Left renal pelvis (tissue), 4 donors: ENCODE results near the gene REEP6. TPM values are rescaled to one million over a fixed set of nuclear protein-coding genes. Genes with fewer than 3 reads are reported as not detected.
"Not testable (repeated sequence)": the region's sequence is repeated elsewhere in the genome, so short reads cannot be mapped to it uniquely, and the experiment has no call there.

Source experiments
- DNase-seq, 4 donors: peaks; one replicate each; pipeline ENCODE4 v3.0.0-alpha.2; 2013; ENCODE audit warnings: low read depth in 4 of 4, low spot score in 3 of 4
- polyA plus RNA-seq, 4 donors: library from polyadenylated mRNA; unstranded; fragments of 120-200 nt; gene quantifications; one replicate each; pipeline ENCODE4 v1.2.1, GENCODE V29; 2013; ENCODE audit not compliant: insufficient read length in 4 of 4

REEP6 gene
- polyA plus RNA-seq, 4 donors: 2.2 to 23.5 (median 14.0) TPM

DNA sequence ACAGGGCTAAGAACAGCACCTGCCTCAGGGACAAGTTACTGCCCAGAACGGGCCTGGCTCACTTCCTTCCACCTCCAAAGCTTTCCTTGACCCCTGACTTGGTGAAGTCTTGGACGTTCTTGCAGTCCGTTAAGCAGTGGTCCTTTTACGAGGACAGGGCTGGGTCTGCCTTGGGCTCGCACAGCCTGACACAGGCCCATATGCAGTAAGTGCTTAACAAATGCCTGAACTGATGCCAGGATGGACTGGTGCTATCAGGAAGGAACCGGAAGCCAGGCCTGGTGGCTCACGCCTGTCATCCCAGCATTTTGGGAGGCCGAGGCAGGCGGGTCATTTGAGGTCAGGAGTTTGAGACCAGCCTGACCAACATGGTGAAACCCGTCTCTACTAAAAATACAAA lies 31.1 kb downstream of the REEP6 start:
- no peak for DNase-seq

GRCh38 chr19:1522838-1523237 lies 31.9 kb downstream of the REEP6 start:
- no peak for DNase-seq

- DNase-seq: no peak
These were observed 32.7 kb downstream of the REEP6 start, which contains the start of gene PLK5 for GRCh38 chr19:1523412-1524286. Gene PLK5 (plus strand): TSS chr19:1524077. CDS start chr19:1526997, 2,920 bp downstream.

- DNase-seq: no peak
These were observed 33.4 kb downstream of the REEP6 start for GRCh38 chr19:1524287-1524971.

DNA sequence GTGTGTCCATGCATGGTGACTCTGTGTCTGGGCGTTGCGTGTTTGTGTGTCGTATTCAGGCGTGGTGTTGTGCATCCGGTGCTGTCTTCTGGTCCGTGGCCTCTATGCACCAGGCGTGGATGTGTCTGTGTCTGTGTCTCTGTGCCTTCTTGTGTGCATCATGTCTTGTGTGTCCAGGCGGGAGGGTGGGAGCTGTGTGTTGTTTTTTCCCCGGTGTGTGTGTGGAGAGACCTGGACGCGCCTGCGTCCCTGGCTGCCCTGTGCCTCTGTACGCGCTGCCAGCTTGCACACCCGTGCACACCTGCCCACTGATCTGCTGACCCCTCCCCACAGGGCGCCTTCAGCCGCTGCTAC lies 34.0 kb downstream of the REEP6 start:
- no peak for DNase-seq

DNA sequence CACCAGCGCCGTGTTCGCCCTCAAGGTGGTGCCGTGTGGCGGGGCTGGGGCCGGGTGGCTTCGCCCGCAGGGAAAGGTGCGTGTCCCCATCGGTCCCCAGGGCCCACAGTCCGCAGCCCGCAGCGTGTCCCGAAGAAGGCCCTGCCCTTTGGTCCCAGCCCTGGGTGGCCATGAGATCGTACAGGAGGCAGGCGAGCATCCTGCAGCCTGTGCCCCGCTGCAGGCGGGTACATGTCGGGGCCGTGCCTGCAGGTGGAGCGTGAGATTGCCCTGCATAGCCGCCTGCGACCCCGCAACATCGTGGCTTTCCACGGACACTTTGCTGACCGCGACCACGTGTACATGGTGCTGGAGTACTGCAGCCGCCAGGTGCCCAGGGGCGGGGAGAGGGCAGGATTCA lies 34.4 kb downstream of the REEP6 start:
- no peak for DNase-seq

GRCh38 chr19:1526066-1526778 lies 35.2 kb downstream of the REEP6 start:
- DNase-seq: no peak

DNA sequence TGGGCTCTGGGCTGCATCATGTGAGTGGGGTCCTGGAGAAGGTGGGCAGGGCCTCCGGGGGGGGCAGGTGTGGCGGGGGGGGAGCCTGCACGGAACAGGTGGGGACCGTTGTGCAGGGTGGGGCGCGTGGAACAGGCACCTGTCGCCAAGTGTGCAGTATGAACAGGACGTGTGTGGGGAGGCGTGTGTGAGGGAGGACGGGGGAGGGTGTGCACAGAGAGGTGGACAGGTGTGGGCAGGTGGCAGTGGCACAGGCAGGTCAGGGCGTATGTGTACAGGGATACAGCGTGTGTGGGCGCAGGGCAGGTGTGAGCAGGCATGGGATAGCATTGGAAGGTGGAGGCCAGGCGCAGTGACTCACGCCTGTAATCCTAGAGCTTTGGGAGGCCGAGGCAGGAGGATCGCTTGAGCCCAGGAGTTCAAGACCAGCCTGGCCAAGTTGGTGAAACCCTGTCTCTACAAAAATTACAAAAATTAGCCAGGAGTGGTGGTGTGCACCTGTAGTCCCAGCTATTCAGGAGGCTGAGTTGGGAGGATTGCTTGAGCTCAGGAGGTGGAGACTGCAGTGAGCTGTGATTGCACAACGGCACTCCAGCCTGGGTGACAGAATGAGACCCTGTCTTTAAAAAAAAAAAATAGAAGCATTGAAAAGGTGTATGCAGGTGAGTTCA lies 36.1 kb downstream of the REEP6 start:
- no peak for DNase-seq

GRCh38 chr19:1527650-1528309 lies 36.8 kb downstream of the REEP6 start:
- no peak for DNase-seq

- no peak for DNase-seq
These were observed 37.8 kb downstream of the REEP6 start for GRCh38 chr19:1528596-1529429.

DNA sequence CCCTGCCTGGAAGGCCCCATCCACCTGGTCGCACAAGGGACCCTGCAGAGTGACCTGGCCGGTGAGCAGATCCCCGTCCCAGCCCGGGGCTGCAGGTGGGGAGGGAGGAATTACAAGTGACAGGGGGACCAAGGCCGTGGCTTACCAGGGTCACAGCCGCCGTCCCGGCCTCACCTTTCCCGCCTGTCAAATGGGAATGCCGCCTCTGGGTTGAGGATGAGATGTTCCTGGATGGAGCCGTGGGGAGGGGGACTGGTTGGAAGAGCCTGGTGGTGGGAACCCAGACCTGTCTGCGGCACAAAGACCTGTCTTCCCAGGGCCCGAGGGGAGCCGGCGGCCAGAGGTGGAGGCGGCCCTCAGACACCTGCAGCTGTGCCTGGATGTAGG lies 38.4 kb downstream of the REEP6 start:
- no peak for DNase-seq

DNA sequence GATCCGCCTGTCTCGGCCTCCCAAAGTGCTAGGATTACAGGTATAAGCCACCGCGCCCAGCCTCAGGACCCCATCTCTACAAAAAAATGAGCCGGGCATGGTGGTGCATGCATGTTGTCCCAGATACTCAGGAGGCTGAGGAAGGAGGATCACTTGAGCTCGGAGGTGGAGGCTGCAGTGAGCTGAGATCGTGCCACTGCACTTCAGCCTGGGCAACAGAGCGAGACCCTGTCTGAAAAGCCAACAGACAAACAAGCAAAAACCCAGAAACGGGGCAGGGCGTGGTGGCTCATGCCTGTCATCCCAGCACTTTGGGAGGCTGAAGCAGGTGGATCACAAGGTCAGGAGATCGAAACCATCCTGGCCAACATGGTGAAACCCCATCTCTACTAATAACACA lies 39.9 kb downstream of the REEP6 start:
- DNase-seq: not testable (repeated sequence)

DNA sequence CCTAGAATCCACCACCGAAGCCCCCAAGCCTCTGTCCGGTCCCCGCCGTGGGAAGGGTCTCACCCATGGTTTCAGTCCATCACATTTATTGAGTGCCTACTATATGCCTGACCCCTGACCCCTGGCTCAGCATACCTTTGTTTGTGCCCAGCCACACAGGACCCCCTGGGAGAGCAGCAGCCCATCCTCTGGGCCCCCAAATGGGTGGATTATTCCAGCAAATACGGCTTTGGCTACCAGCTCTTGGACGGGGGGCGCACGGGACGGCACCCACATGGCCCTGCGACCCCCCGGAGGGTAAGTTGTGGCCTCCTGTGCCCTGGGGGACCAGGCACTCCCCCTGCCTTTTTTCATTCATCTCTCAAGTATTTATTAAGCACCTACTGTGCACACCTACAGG lies 40.6 kb downstream of the REEP6 start:
- DNase-seq: no peak

DNA sequence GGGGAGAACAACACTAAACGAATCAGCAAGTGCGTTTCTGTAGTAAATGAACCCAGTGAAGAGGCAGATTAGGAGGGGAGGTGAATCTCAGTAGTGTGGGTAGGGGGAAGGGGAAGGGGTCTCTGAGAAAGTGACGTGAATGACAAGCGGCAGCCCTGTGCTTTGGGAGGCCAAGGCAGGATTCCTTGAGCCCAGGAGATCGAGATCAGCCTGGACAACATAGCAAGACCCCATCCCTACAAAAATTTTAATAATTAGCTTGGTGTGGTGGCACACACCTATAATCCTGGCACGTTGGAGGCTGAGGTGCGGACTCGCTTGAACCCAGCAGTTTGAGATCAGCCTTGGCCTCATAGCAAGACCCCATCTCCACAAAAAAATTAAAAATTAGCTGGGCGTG lies 41.0 kb downstream of the REEP6 start:
- no peak for DNase-seq

- DNase-seq: no peak
These were observed 42.6 kb downstream of the REEP6 start for GRCh38 chr19:1533510-1534150.

DNA sequence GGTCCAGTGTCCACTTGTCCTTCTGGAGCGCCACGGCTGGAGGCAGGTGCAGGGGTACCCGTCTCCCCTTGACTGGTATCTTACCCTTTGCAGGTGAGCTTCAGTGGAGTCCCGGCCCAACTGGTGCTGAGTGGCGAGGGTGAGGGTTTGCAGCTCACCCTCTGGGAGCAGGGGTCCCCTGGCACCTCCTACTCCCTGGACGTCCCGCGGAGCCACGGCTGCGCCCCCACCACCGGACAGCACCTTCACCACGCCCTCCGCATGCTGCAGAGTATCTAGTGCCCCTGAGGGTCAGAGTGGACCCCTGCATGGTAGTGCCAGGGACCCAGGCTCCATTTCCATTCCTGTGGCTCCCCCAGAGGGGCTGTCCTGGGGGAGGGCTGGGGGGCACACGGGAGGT lies 44.0 kb downstream of the REEP6 start:
- DNase-seq: no peak

- not testable (repeated sequence) for DNase-seq
These were observed 44.7 kb downstream of the REEP6 start for GRCh38 chr19:1535699-1536098.

DNA sequence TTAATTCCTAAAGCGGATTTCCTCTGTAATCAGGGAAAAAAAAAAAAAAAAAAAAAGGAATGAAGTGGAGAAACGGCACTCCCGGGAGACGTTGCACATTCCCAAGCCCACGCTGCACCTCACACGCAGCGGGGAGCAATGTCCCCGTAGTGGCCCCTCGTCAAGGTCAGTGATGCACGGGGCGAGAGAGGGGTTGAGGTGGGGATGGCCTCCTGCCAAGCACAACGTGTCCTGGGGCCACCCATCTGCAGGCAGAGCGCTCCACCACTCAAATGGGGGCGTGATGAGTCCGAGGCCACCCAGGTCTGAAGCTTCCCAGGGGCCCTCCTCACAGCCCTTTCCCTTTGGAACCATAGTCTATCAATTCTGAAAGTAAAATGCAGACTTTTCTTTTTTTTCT lies 48.0 kb downstream of the REEP6 start:
- no peak for DNase-seq

DNA sequence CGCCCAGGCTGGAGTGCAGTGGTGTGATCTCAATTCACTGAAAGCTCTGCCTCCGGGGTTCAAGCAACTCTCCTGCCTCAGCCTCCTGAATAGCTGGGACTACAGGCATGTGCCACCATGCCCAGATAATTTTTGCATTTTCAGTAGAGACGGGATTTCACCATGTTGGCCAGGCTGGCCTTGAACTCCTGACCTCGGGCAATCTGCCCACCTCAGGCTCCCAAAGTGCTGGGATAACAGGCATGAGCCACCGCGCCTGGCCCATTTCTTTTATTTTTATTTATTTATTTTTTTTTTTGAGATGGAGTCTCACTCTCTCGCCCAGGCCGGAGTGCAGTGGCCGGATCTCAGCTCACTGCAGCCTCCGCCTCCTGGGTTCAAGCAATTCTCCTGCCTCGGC lies 48.8 kb downstream of the REEP6 start:
- not testable (repeated sequence) for DNase-seq
